GM21367 (cell line): ENCODE measurements around the gene KISS1.
A peak's percentile ranks its signal among the peaks of the same experiment; 100 is the strongest.

ENCODE experiments used
- ATAC-seq: cut with Tn5 transposase; IDR thresholded peaks from one replicate; pipeline ENCODE4 v1.9.1; 2021; ENCODE audit not compliant: unreplicated experiment

Gene KISS1

GRCh38 chr1:204218552-204218951 is 22.3 kb upstream of the KISS1 start:
- no peak for ATAC-seq

- no peak for ATAC-seq
These were observed 21.3 kb upstream of the KISS1 start for GRCh38 chr1:204217648-204218000.

GRCh38 chr1:204216880-204217647 is 20.8 kb upstream of the KISS1 start:
- no peak for ATAC-seq

- no peak for ATAC-seq
These were observed 19.9 kb upstream of the KISS1 start for GRCh38 chr1:204216236-204216635.

GRCh38 chr1:204213668-204214662 is 17.7 kb upstream of the KISS1 start, which contains the start of gene GOLT1A:
GOLT1A (minus strand) TSS chr1:204213988; CDS start chr1:204213906, 82 bp downstream.
- ATAC-seq, result peak; percentile 44

GRCh38 chr1:204212715-204213114 is 16.4 kb upstream of the KISS1 start:
- ATAC-seq, result no peak

GRCh38 chr1:204211046-204211445 is 14.8 kb upstream of the KISS1 start:
- no peak for ATAC-seq

- no peak for ATAC-seq
These were observed 10.9 kb upstream of the KISS1 start for GRCh38 chr1:204207136-204207616.

- no peak for ATAC-seq
These were observed 9.8 kb upstream of the KISS1 start for GRCh38 chr1:204206121-204206520.

GRCh38 chr1:204205486-204205885 is 9.2 kb upstream of the KISS1 start:
- ATAC-seq, result no peak

GRCh38 chr1:204204944-204205343 is 8.7 kb upstream of the KISS1 start:
- no peak for ATAC-seq

- ATAC-seq, result no peak
These were observed 7.0 kb upstream of the KISS1 start for GRCh38 chr1:204203206-204203767.

- no peak for ATAC-seq
These were observed 6.2 kb upstream of the KISS1 start for GRCh38 chr1:204202481-204202880.

GRCh38 chr1:204201348-204202040 is 5.2 kb upstream of the KISS1 start:
- ATAC-seq, result no peak

GRCh38 chr1:204199579-204199978 is 3.3 kb upstream of the KISS1 start:
- ATAC-seq, result no peak

- ATAC-seq, result no peak
These were observed 2.4 kb upstream of the KISS1 start for GRCh38 chr1:204198348-204199340.

- ATAC-seq, result no peak
These were observed 777 bp upstream of the KISS1 start for GRCh38 chr1:204197068-204197467.

- no peak for ATAC-seq
These were observed 1.5 kb downstream of the KISS1 start for GRCh38 chr1:204194771-204195170.

GRCh38 chr1:204194080-204194479 is 2.2 kb downstream of the KISS1 start:
- ATAC-seq, result no peak
